HFFc6 (cell line): ENCODE results near the gene ADD3. TPM values are rescaled to one million over a fixed set of nuclear protein-coding genes. Genes with fewer than 3 reads are reported as not detected.
A peak's percentile ranks its signal among the peaks of the same experiment; 100 is the strongest.
"Not testable (repeated sequence)": the region's sequence is repeated elsewhere in the genome, so short reads cannot be mapped to it uniquely, and the experiment has no call there.

Source experiments
- DNase-seq: peaks from one replicate; pipeline ENCODE4 v3.0.0-alpha.2; 2018
- H3K27ac Mint-ChIP-seq: 2 replicates; pipeline ENCODE4 v1.8.0; 2020; ENCODE audit warnings: mild to moderate bottlenecking, mixed read lengths
- H3K27me3 Mint-ChIP-seq: 2 replicates; pipeline ENCODE4 v1.8.0; 2021; ENCODE audit warnings: mild to moderate bottlenecking, moderate library complexity, mixed read lengths; ENCODE audit not compliant: insufficient read depth
- H3K36me3 Mint-ChIP-seq: 2 replicates; pipeline ENCODE4 v1.8.0; 2021; ENCODE audit warnings: low read depth, mixed read lengths
- H3K4me1 Mint-ChIP-seq: 2 replicates; pipeline ENCODE4 v1.8.0; 2020; ENCODE audit warnings: low read depth, mixed read lengths
- H3K4me3 Mint-ChIP-seq: 2 replicates; pipeline ENCODE4 v1.8.0; 2020; ENCODE audit warnings: mild to moderate bottlenecking, moderate library complexity, mixed read lengths
- H3K9me3 Mint-ChIP-seq: 2 replicates; pipeline ENCODE4 v1.8.0; 2020; ENCODE audit warnings: mild to moderate bottlenecking, mixed read lengths
- CTCF ChIP-seq: fragments of 200-600 bp; sonication (generic); IDR thresholded peaks from 2 replicates; pipeline ENCODE4 v1.5.0; 2021; ENCODE audit warnings: antibody characterized with exemption, mild to moderate bottlenecking
- total RNA-seq, 6 experiments: library from RNA; stranded (reverse); fragmentation: NEBNext Ultra II Directional; extraction: Animal tissue kit (Norgen Biotek cat#: 25700); gene quantifications; 2 replicates in 1 of 6; 3 replicates in 5 of 6; pipeline ENCODE4 v1.2.3, GENCODE V29; 2021

ADD3 gene
- total RNA-seq, 6 experiments from 2014 or later: 46.4 to 57.4 (median 51.5) TPM

- Mint-ChIP-seq H3K27ac (no peak overlapping the region), H3K36me3 (peaks cover 6% of the 10 kb centered on the region; the same call in 1 of the 2 replicates), H3K4me1 (peaks cover 61% of the 10 kb centered on the region), H3K27me3 (0 out of 2 replicates have a peak, but pooled peaks cover 2% of the 10 kb centered on the region), H3K9me3 (no peaks in the 10 kb centered on the region; the same call in 1 of the 2 replicates), H3K4me3 (no peak overlapping the region)
- no peak for DNase-seq
- TF ChIP-seq CTCF: no peak
Observed at GRCh38 chr10:109984013-109984412, 23.8 kb upstream of the ADD3 start.

DNA sequence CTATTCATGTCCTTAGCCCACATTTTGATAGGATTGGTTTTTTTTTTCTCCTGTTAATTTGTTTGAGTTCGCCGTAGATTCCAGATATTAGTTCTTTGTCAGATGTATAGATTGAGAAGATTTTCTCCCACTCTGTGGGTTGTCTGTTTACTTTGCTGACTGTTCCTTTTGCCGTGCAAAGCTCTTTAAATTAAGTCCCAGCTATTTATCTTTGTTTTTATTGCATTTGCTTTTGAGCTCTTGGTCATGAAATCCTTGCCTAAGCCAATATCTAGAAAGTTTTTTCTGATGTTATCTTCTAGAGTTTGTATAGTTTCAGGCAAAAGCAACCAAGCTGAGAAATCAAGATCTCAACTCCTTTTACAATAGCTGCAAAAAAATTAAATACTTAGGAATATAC, 22.0 kb upstream of the ADD3 start:
- DNase-seq, H3K36me3 Mint-ChIP-seq, H3K4me3 Mint-ChIP-seq, H3K9me3 Mint-ChIP-seq, H3K27me3 Mint-ChIP-seq: not testable (repeated sequence)
- peaks cover 53% of the 10 kb centered on the region for H3K4me1 Mint-ChIP-seq
- peak overlapping the region; percentile 5; the same call in 1 of the 2 replicates for H3K27ac Mint-ChIP-seq

DNA sequence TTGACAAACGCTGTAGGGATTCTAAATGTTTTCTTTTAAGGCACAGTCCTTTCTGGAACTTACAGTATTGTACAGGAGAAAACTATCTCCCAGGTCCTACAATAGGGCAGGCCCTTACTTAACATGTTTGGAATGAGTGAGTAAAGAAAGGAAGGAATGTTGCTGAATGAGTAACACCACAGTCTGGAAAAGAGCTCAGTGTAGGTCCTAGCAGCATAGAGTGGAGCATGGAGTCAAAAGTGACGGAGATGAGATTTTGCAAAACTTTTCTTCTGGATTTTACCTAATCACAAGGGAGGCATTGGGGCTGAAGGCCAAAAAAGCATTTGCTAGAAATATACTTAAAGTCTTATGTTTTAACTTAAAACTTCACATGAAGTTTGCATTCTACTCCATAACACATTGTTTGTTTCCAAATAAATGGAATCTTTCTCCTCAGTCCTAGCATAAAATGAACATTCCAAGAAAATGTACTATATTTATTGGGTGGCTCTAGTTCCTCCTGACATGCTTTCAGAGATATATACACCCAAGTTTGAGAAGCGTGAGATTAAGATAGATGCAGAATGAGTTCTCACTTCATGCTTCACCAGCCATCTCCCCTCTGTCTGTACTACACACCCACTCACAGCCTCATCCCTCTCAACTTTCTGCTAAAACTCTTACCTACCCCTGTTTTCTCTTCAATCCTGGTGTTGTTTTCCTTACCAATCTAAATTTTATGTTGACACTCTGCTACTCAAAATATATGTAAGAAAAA, 20.2 kb upstream of the ADD3 start:
- peak; percentile 83 for DNase-seq
- no peaks in the 10 kb centered on the region for H3K27me3 Mint-ChIP-seq
- TF ChIP-seq CTCF: no peak
- no peaks in the 10 kb centered on the region; the same call in 1 of the 2 replicates for H3K9me3 Mint-ChIP-seq
- peaks cover 59% of the 10 kb centered on the region for H3K4me1 Mint-ChIP-seq
- peak overlapping the region; percentile 59 for H3K4me3 Mint-ChIP-seq
- H3K27ac Mint-ChIP-seq: peak overlapping the region; percentile 85
- peaks cover 6% of the 10 kb centered on the region; the same call in 1 of the 2 replicates for H3K36me3 Mint-ChIP-seq

DNA sequence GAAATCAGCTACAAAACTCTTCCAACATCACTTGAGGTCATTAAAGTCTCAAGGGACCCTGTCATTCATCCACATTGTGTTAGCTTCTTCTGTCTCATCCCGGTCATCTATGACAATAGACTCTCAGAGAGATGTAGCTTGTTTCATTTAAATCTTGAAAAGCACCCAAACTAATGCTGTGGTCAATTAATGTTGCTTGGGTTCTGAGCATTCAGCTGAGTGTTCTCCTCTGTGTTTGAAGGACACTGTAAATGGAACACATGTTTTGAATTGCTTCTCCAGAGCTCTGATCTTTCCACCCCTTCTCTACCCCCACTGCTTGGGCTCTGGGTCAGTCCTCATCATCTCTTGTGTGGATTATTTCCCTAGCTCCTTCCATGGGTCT, 19.6 kb upstream of the ADD3 start:
- H3K27ac Mint-ChIP-seq: peak overlapping the region; percentile 85
- no peak for TF ChIP-seq CTCF
- H3K27me3 Mint-ChIP-seq: no peaks in the 10 kb centered on the region
- no peaks in the 10 kb centered on the region; the same call in 1 of the 2 replicates for H3K9me3 Mint-ChIP-seq
- peak overlapping the region; percentile 59 for H3K4me3 Mint-ChIP-seq
- H3K36me3 Mint-ChIP-seq: peaks cover 6% of the 10 kb centered on the region; the same call in 1 of the 2 replicates
- peaks cover 62% of the 10 kb centered on the region for H3K4me1 Mint-ChIP-seq
- no peak for DNase-seq

GRCh38 chr10:109991266-109991855, 16.4 kb upstream of the ADD3 start:
- Mint-ChIP-seq H3K36me3 (no peaks in the 10 kb centered on the region; the same call in 1 of the 2 replicates), H3K4me1 (peaks cover 67% of the 10 kb centered on the region), H3K4me3 (no peak overlapping the region), H3K9me3 (no peaks in the 10 kb centered on the region), H3K27ac (no peak overlapping the region), H3K27me3 (no peaks in the 10 kb centered on the region)
- TF ChIP-seq CTCF: no peak
- no peak for DNase-seq

- DNase-seq: peak; percentile 59
- Mint-ChIP-seq H3K36me3 (no peaks in the 10 kb centered on the region), H3K27me3 (no peaks in the 10 kb centered on the region), H3K27ac (peak overlapping the region; percentile 87), H3K4me3 (peak overlapping the region; percentile 75), H3K4me1 (peaks cover 67% of the 10 kb centered on the region), H3K9me3 (no peaks in the 10 kb centered on the region)
- TF ChIP-seq CTCF: no peak
Observed at GRCh38 chr10:109992485-109992884, 15.3 kb upstream of the ADD3 start.
